A549 (cell line): ENCODE results near the gene ADCY2.

Experiments
- CHD4 ChIP-seq: fragments of 200-600 bp; sonication (generic); IDR thresholded peaks from 2 replicates; pipeline ENCODE4 v1.6.1; 2016; ENCODE audit warnings: antibody characterized with exemption, mild to moderate bottlenecking, borderline replicate concordance
- CTCF ChIP-seq: fragments of >200 bp; sonication (Bioruptor Twin); formaldehyde crosslinking; IDR thresholded peaks from 3 replicates; pipeline ENCODE4 v1.5.1; 2016
- EP300 ChIP-seq, 2 experiments: fragments of >200 bp; sonication (Bioruptor Twin); formaldehyde crosslinking; IDR thresholded peaks; 2 replicates in 1 of 2; 3 replicates in 1 of 2; pipeline ENCODE4 v1.6.1; 2016 to 2017
- ESRRA ChIP-seq: fragments of 150-350 bp; IDR thresholded peaks from 2 replicates; pipeline ENCODE4 v1.6.1; 2014; ENCODE audit warnings: mild to moderate bottlenecking, low read length, borderline replicate concordance
- HDAC2 ChIP-seq: fragments of 200-600 bp; sonication (generic); IDR thresholded peaks from 2 replicates; pipeline ENCODE4 v1.6.1; 2016
- HMGXB4 ChIP-seq: fragments of 250-450 bp; sonication (Bioruptor Pico); IDR thresholded peaks from 2 replicates; pipeline ENCODE4 v1.5.0; 2021; ENCODE audit warnings: mild to moderate bottlenecking, moderate library complexity, borderline replicate concordance
- JUN ChIP-seq, 2 experiments: fragments of >200 bp; sonication (Bioruptor Twin); formaldehyde crosslinking; IDR thresholded peaks; 2 replicates in 1 of 2; 3 replicates in 1 of 2; pipeline ENCODE4 v1.6.1; 2016 to 2017
- PBX3 ChIP-seq: IDR thresholded peaks from 2 replicates; pipeline ENCODE4 v1.6.1; 2012
- POLR2A ChIP-seq: IDR thresholded peaks from 2 replicates; pipeline ENCODE4 v1.6.1; 2012; ENCODE audit warnings: mild to moderate bottlenecking, low read length
- REST ChIP-seq: fragments of 200-600 bp; sonication (generic); IDR thresholded peaks from 2 replicates; pipeline ENCODE4 v1.6.1; 2016; ENCODE audit warnings: antibody characterized with exemption, mild to moderate bottlenecking, moderate library complexity
- ZFP36 ChIP-seq: fragments of 450-650 bp; IDR thresholded peaks from 2 replicates; pipeline ENCODE4 v1.6.1; 2014; ENCODE audit warnings: borderline replicate concordance; ENCODE audit not compliant: partially characterized antibody

- TF ChIP-seq CTCF, result no peak
- no peak for TF ChIP-seq POLR2A
- TF ChIP-seq HMGXB4, result no peak
- no peak for TF ChIP-seq REST
- no peak for TF ChIP-seq PBX3
- no peak for TF ChIP-seq CHD4
- no peak for TF ChIP-seq ESRRA
- TF ChIP-seq JUN (IDR thresholded peaks at IDR 0.05), result no peak
- TF ChIP-seq HDAC2, result no peak
- TF ChIP-seq ZFP36, result no peak
- TF ChIP-seq EP300 (IDR thresholded peaks at IDR 0.05), result no peak
These were observed 473.7 kb downstream of the ADCY2 start for GRCh38 chr5:7869474-7870136.
